Hematopoietic multipotent progenitor cell treated with erythropoietin and hydrocortisone succinate and interleukin-3 and kit ligand, for 4 days (in vitro differentiated cells): ENCODE results near the gene ZNF526.

Experiments used
- DNase-seq: peaks from one replicate; pipeline ENCODE4 v3.0.0-alpha.2; 2015

ZNF526 gene

GRCh38 chr19:42268142-42268703, 48.1 kb downstream of the ZNF526 start:
- DNase-seq, result peak; percentile 100

GRCh38 chr19:42268704-42269477, 48.8 kb downstream of the ZNF526 start, which contains the start of gene CIC:
Gene CIC (plus strand): TSS chr19:42269252. CDS start chr19:42271784, 2,532 bp downstream.
- DNase-seq, result peak; percentile 100

GRCh38 chr19:42269478-42270345, 49.6 kb downstream of the ZNF526 start:
- DNase-seq, result no peak

GRCh38 chr19:42270346-42271044, 50.4 kb downstream of the ZNF526 start:
- DNase-seq, result peak; percentile 88

GRCh38 chr19:42271045-42271419, 50.9 kb downstream of the ZNF526 start:
- DNase-seq, result peak; percentile 50

GRCh38 chr19:42271861-42272534, 51.9 kb downstream of the ZNF526 start:
- DNase-seq, result peak; percentile 65

GRCh38 chr19:42272535-42272897, 52.4 kb downstream of the ZNF526 start:
- DNase-seq, result no peak

- no peak for DNase-seq
Measured at GRCh38 chr19:42272989-42273406, 52.9 kb downstream of the ZNF526 start.

GRCh38 chr19:42273407-42274064, 53.4 kb downstream of the ZNF526 start:
- DNase-seq, result no peak

- no peak for DNase-seq
Measured at GRCh38 chr19:42274065-42274682, 54.1 kb downstream of the ZNF526 start.

GRCh38 chr19:42275103-42275502, 55.0 kb downstream of the ZNF526 start:
- no peak for DNase-seq

- no peak for DNase-seq
Measured at GRCh38 chr19:42275517-42275916, 55.4 kb downstream of the ZNF526 start.

- DNase-seq, result peak; percentile 23
Measured at GRCh38 chr19:42276284-42276683, 56.2 kb downstream of the ZNF526 start.

- DNase-seq, result no peak
Measured at GRCh38 chr19:42276821-42277220, 56.7 kb downstream of the ZNF526 start.
